ENCODE measurements around the gene MAML3. TPM values are rescaled to one million over a fixed set of nuclear protein-coding genes. Genes with fewer than 3 reads are reported as not detected.

The MAML3 gene
- total RNA-seq, 4 donors from 2014 or later = 16.1 to 40.0 (median 18.1) TPM

DNA sequence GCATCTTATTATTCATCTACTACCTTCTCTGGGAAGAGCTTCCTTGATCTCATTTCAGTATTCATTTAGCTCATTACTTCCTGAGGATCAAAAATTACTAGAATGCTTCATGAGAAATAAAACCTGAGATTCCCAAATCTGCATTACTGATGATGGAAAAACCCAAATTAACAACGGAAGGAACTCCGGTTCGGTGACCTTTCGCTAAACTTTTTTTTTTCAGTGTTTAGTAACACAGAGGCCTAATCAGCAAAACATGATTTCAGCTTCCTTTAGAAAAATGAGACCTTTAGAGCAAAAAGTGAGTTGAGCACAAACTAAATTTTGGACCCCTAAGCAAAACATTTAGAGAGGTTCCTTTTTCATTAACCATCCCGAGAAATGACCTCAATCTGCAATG, 229.2 kb downstream of the MAML3 start:
- intact Hi-C loops (cut with DNase I; ENCODE audit: low total_unique reads) = no loop called here
- Histone ChIP-seq H3K4me1 (peaks cover 14 to 29% (median 22%) of the 10 kb centered on the region in 4 donors), H3K27me3 (no peaks in the 10 kb centered on the region), H3K4me3 (no peak overlapping the region), H3K36me3 (no peaks in the 10 kb centered on the region), H3K27ac (no peak overlapping the region), H3K9me3 (no peaks in the 10 kb centered on the region)
- in situ Hi-C loops (cut with MboI; ENCODE audit: low pct_ligation_motif_present in 1 of 4, low pct_unique_long_range_greater_than_20kb in 1 of 4, low sequenced_read_pairs in 3 of 4) = no loop called here
- 89 to 92% methylated on average over 4 to 5 of the region's 5 CpGs for whole genome bisulfite sequencing, 2 donors (ENCODE audit: low coverage in 1 of 2)
- TF ChIP-seq EP300 (IDR thresholded peaks at IDR 0.05; ENCODE audit: low read depth) = no peak
- TF ChIP-seq POLR2AphosphoS5 (IDR thresholded peaks at IDR 0.05) = no peak
- TF ChIP-seq POLR2A (IDR thresholded peaks at IDR 0.05) = no peak
- TF ChIP-seq, protein P1, sequence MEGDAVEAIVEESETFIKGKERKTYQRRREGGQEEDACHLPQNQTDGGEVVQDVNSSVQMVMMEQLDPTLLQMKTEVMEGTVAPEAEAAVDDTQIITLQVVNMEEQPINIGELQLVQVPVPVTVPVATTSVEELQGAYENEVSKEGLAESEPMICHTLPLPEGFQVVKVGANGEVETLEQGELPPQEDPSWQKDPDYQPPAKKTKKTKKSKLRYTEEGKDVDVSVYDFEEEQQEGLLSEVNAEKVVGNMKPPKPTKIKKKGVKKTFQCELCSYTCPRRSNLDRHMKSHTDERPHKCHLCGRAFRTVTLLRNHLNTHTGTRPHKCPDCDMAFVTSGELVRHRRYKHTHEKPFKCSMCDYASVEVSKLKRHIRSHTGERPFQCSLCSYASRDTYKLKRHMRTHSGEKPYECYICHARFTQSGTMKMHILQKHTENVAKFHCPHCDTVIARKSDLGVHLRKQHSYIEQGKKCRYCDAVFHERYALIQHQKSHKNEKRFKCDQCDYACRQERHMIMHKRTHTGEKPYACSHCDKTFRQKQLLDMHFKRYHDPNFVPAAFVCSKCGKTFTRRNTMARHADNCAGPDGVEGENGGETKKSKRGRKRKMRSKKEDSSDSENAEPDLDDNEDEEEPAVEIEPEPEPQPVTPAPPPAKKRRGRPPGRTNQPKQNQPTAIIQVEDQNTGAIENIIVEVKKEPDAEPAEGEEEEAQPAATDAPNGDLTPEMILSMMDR (IDR thresholded peaks at IDR 0.05) = no peak
- DNase-seq = no peak

DNA sequence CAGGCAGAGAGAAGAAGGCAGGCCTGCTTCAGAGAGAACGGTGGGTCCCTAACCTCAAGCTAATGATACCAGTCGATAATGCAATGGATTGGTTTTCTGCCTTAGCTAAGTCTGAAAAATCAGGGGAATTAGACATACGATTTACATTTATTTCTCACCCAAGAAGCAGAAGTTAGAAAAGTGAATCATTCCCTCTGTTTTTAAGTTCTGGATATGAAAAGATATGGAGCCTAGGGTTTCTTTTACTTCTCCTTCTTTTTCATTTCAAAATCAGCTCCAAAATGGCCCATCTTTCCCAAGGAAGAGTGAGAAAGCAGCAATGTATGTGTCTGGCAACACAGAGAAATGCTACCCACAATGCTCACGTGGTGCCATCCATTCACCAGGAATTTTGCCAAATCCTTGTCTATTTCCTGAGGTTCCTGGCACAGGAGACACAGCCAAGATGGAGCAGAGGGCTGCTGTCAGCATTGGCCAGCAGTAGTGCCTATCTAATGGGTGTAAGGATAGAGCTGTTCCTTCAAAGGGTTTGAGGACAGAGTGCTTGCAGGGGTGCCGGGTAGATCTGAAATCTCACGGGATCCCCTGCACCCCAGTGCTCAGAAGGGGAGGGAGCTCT, 231.5 kb downstream of the MAML3 start:
- WGBS, 2 donors (ENCODE audit: low coverage in 1 of 2) = 76 to 100% methylated on average over 2 to 6 of the region's 6 CpGs
- intact Hi-C loops (cut with DNase I; ENCODE audit: low total_unique reads) = no loop called here
- peak overlapping the region in 3 of 4 donors; percentile 75 to 79 (median 77) for H3K27ac ChIP-seq
- no peak overlapping the region for H3K4me3 ChIP-seq
- no peaks in the 10 kb centered on the region for H3K27me3 ChIP-seq
- H3K9me3 ChIP-seq = no peaks in the 10 kb centered on the region
- in situ Hi-C loops (cut with MboI; ENCODE audit: low pct_ligation_motif_present in 1 of 4, low pct_unique_long_range_greater_than_20kb in 1 of 4, low sequenced_read_pairs in 3 of 4) = no loop called here
- H3K4me1 ChIP-seq = peaks cover 14 to 45% (median 32%) of the 10 kb centered on the region in 4 donors
- DNase-seq = no peak
- TF ChIP-seq, protein P1 (IDR thresholded peaks at IDR 0.05) = no peak
- no peak for TF ChIP-seq EP300 (IDR thresholded peaks at IDR 0.05; ENCODE audit: low read depth)
- no peak for TF ChIP-seq POLR2AphosphoS5 (IDR thresholded peaks at IDR 0.05)
- no peak for TF ChIP-seq POLR2A (IDR thresholded peaks at IDR 0.05)
- H3K36me3 ChIP-seq = no peaks in the 10 kb centered on the region

DNA sequence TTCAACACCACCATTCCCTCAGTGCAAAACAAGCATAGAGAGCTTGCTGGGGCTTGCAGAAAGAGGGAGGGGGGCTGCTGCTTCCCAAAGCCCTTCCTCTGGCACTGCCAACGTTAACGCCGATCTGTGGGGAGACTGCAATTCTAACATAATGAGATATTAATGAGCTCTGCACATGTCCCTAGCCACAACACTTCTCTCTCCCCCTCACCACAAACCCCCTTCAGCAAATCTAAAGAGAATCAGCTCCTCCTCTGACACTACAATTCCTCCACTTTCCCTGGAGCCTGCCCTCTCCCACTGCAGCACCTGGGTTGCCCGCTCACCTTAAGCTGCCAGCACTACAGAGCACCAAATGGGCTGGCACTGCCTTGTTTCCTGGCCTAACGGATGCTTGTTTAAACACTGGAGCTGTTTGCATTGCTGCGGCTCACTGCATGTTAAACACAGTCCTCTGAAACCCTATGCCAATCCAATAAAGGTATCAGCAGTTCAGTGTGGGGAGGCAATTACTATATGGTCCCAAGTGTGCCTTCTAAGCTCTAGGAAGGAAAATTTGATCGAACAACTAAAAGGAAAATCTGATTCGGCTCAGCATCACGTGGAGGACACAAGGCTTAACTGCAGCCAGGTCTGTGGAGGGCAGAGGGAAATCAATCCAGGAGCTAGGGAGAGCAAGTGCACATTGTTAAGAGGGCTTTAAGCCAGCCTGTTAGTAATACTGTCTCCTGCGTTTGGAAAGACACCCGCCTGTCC, 232.4 kb downstream of the MAML3 start:
- no peaks in the 10 kb centered on the region for H3K9me3 ChIP-seq
- H3K36me3 ChIP-seq = no peaks in the 10 kb centered on the region
- peaks cover 14 to 45% (median 32%) of the 10 kb centered on the region in 4 donors for H3K4me1 ChIP-seq
- WGBS, 2 donors (ENCODE audit: low coverage in 1 of 2) = 41 to 44% methylated on average over 8 to 11 of the region's 11 CpGs
- intact Hi-C loops (cut with DNase I; ENCODE audit: low total_unique reads) (no loop called here), in situ Hi-C loops (cut with MboI; ENCODE audit: low pct_ligation_motif_present in 1 of 4, low pct_unique_long_range_greater_than_20kb in 1 of 4, low sequenced_read_pairs in 3 of 4) (no loop called here)
- H3K27me3 ChIP-seq = no peaks in the 10 kb centered on the region
- H3K27ac ChIP-seq = peak overlapping the region in 3 of 4 donors; percentile 75 to 79 (median 77)
- H3K4me3 ChIP-seq = no peak overlapping the region
- TF ChIP-seq POLR2A (IDR thresholded peaks at IDR 0.05) (no peak), POLR2AphosphoS5 (IDR thresholded peaks at IDR 0.05) (no peak), EP300 (IDR thresholded peaks at IDR 0.05; ENCODE audit: low read depth) (no peak)
- TF ChIP-seq, protein P1 (IDR thresholded peaks at IDR 0.05) = no peak
- peak; percentile 20 for DNase-seq

DNA sequence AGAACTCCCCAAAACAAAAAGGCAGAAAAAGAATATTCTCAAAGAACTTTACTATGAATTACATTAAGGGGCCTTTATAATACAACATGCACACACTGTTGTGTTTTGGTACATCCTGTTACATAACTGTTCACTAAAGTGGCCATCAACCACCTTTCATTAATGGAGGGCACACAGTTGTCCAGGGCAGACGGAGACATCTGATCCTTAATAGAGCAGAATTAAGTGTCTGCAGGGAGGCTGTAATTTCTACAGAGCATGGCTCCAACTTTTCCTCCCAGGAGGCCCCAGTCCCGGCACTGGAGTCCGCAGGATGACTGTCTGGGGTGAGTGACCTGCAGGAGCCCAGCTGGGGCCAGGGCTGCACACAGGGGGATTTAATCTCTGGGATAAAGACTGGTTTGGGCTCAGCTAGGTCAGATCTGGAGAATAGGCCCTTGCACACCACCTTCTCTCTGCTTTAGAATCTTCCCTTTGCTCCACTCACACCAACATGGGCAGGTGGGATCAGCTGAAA, 233.4 kb downstream of the MAML3 start:
- in situ Hi-C loops (cut with MboI; ENCODE audit: low pct_ligation_motif_present in 1 of 4, low pct_unique_long_range_greater_than_20kb in 1 of 4, low sequenced_read_pairs in 3 of 4) (no loop called here), intact Hi-C loops (cut with DNase I; ENCODE audit: low total_unique reads) (no loop called here)
- Histone ChIP-seq H3K36me3 (no peaks in the 10 kb centered on the region), H3K4me1 (peaks cover 14 to 45% (median 37%) of the 10 kb centered on the region in 4 donors), H3K27me3 (no peaks in the 10 kb centered on the region), H3K27ac (peak overlapping the region in 3 of 4 donors; percentile 75 to 79 (median 77)), H3K9me3 (no peaks in the 10 kb centered on the region), H3K4me3 (no peak overlapping the region)
- WGBS, 2 donors (ENCODE audit: low coverage in 1 of 2) = 74% methylated on average over 3 of the region's 3 CpGs; no CpG with 5 or more reads in 1 of the 2 donors
- DNase-seq = no peak
- TF ChIP-seq EP300 (IDR thresholded peaks at IDR 0.05; ENCODE audit: low read depth) (no peak), POLR2A (IDR thresholded peaks at IDR 0.05) (no peak), POLR2AphosphoS5 (IDR thresholded peaks at IDR 0.05) (no peak)
- TF ChIP-seq, protein P1 (IDR thresholded peaks at IDR 0.05) = no peak

Data from transverse colon (tissue), 4 donors.